ENCODE results near the gene MT1B. TPM values are rescaled to one million over a fixed set of nuclear protein-coding genes. Genes with fewer than 3 reads are reported as not detected.

Gene MT1B
- polyA plus RNA-seq, 12 donors, result not detected

- no peak for DNase-seq
Observed at GRCh38 chr16:56684926-56685590, 33.4 kb downstream of the MT1B start.

GRCh38 chr16:56686758-56687157 lies 35.1 kb downstream of the MT1B start:
- no peak for DNase-seq

- DNase-seq, result no peak
Observed at GRCh38 chr16:56688762-56689161, 37.1 kb downstream of the MT1B start.

GRCh38 chr16:56689171-56689570 lies 37.5 kb downstream of the MT1B start:
- no peak for DNase-seq

GRCh38 chr16:56690420-56691122 lies 38.9 kb downstream of the MT1B start:
- no peak for DNase-seq

- DNase-seq, result no peak
Observed at GRCh38 chr16:56691885-56692284, 40.2 kb downstream of the MT1B start.

- no peak for DNase-seq
Observed at GRCh38 chr16:56695246-56695645, 43.6 kb downstream of the MT1B start.

- DNase-seq, result no peak
Observed at GRCh38 chr16:56697456-56698155, 45.9 kb downstream of the MT1B start.

GRCh38 chr16:56700195-56700594 lies 48.5 kb downstream of the MT1B start:
- DNase-seq, result no peak

- DNase-seq, result no peak
Observed at GRCh38 chr16:56700631-56701030, 48.9 kb downstream of the MT1B start.

- no peak for DNase-seq
Observed at GRCh38 chr16:56701534-56701933, 49.8 kb downstream of the MT1B start.

Other genes with a start within 250 kb of the MT1B start
- 100 to 1,000 TPM in 1 of 12 donors, 10 to 100 TPM in 11; 25.9 to 909 (median 60.0) TPM for gene AMFR, start 226.3 kb upstream of the MT1B start, polyA plus RNA-seq (ENCODE audit: insufficient read length in 12 of 12)
- 10 to 100 TPM in 11 of 12 donors, not detected in 1; 53.7 to 80.5 (median 73.4) TPM for gene NUDT21, start 200.6 kb upstream of the MT1B start, polyA plus RNA-seq (ENCODE audit: insufficient read length in 12 of 12)
- 100 to 1,000 TPM in 1 of 12 donors, 10 to 100 TPM in 11; 35.0 to 120 (median 40.0) TPM for gene OGFOD1, start 200.3 kb upstream of the MT1B start, polyA plus RNA-seq (ENCODE audit: insufficient read length in 12 of 12)
- gene BBS2, start 131.9 kb upstream of the MT1B start, polyA plus RNA-seq (ENCODE audit: insufficient read length in 12 of 12), result 10 to 100 TPM in 11 of 12 donors, not detected in 1; 19.8 to 71.6 (median 49.9) TPM
- gene MT4, start 86.8 kb upstream of the MT1B start, polyA plus RNA-seq (ENCODE audit: insufficient read length in 12 of 12), result not detected
- 10 to 100 TPM in 5 of 12 donors, 1 to 10 TPM in 5, not detected in 2; 2.2 to 22.0 (median 9.9) TPM for gene MT3, start 62.4 kb upstream of the MT1B start, polyA plus RNA-seq (ENCODE audit: insufficient read length in 12 of 12)
- gene MT2A, start 43.3 kb upstream of the MT1B start, polyA plus RNA-seq (ENCODE audit: insufficient read length in 12 of 12), result 10 to 100 TPM in 11 of 12 donors, not detected in 1; 17.0 to 71.5 (median 23.2) TPM
- 100 to 1,000 TPM in 1 of 12 donors, 10 to 100 TPM in 10, not detected in 1; 11.9 to 138 (median 18.4) TPM for gene MT1E, start 26.1 kb upstream of the MT1B start, polyA plus RNA-seq (ENCODE audit: insufficient read length in 12 of 12)
- 1 to 10 TPM in 3 of 12 donors, under 1 TPM in 6, not detected in 3; 0.53 to 1.3 (median 0.82) TPM for gene MT1M, start 19.2 kb upstream of the MT1B start, polyA plus RNA-seq (ENCODE audit: insufficient read length in 12 of 12)
- gene MT1A, start 13.2 kb upstream of the MT1B start, polyA plus RNA-seq (ENCODE audit: insufficient read length in 12 of 12), result 1 to 10 TPM in 1 of 12 donors, under 1 TPM in 1, not detected in 10; 0.77 to 1.1 TPM
- 10 to 100 TPM in 1 of 12 donors, 1 to 10 TPM in 7, under 1 TPM in 2, not detected in 2; 0.55 to 38.7 (median 2.0) TPM for gene MT1F, start 6.1 kb downstream of the MT1B start, polyA plus RNA-seq (ENCODE audit: insufficient read length in 12 of 12)
- 100 to 1,000 TPM in 1 of 12 donors, 10 to 100 TPM in 1, 1 to 10 TPM in 5, under 1 TPM in 3, not detected in 2; 0.43 to 744 (median 1.7) TPM for gene MT1G, start 16.2 kb downstream of the MT1B start, polyA plus RNA-seq (ENCODE audit: insufficient read length in 12 of 12)
- 100 to 1,000 TPM in 1 of 12 donors, 10 to 100 TPM in 1, 1 to 10 TPM in 2, not detected in 8; 1.1 to 179 (median 5.6) TPM for gene MT1H, start 17.9 kb downstream of the MT1B start, polyA plus RNA-seq (ENCODE audit: insufficient read length in 12 of 12)
- 100 to 1,000 TPM in 1 of 12 donors, 10 to 100 TPM in 4, 1 to 10 TPM in 6, not detected in 1; 7.8 to 137 (median 10.0) TPM for gene MT1X, start 30.6 kb downstream of the MT1B start, polyA plus RNA-seq (ENCODE audit: insufficient read length in 12 of 12)
- 10 to 100 TPM in 11 of 12 donors, not detected in 1; 19.8 to 64.2 (median 40.9) TPM for gene NUP93, start 78.2 kb downstream of the MT1B start, polyA plus RNA-seq (ENCODE audit: insufficient read length in 12 of 12)
- gene SLC12A3, start 213.3 kb downstream of the MT1B start, polyA plus RNA-seq (ENCODE audit: insufficient read length in 12 of 12), result under 1 TPM in 6 of 12 donors, not detected in 6; 0.07 to 0.22 (median 0.15) TPM